HL-60 (cell line): ENCODE data around the gene TTL.

Source experiments
- DNase-seq, 2 experiments: peaks; one replicate each; pipeline ENCODE4 v3.0.0-alpha.2; 2010 to 2020; ENCODE audit warnings: low read depth in 1 of 2, low spot score in 1 of 2
- H3K27ac ChIP-seq: fragments of 250-450 bp; sonication (Bioruptor Pico); replicated peaks from 2 replicates; pipeline ENCODE4 v1.5.1; 2020; ENCODE audit warnings: mild to moderate bottlenecking, moderate library complexity
- H3K27me3 ChIP-seq: fragments of 250-450 bp; sonication (Bioruptor Pico); 2 replicates; pipeline ENCODE4 v1.5.1; 2021; ENCODE audit warnings: mild to moderate bottlenecking, moderate library complexity; ENCODE audit not compliant: insufficient read depth, poor library complexity, severe bottlenecking
- H3K4me3 ChIP-seq: replicated peaks from 2 replicates; pipeline ENCODE4 v1.5.1; 2011; ENCODE audit warnings: mild to moderate bottlenecking, control low read depth, low read length; ENCODE audit not compliant: insufficient read depth
- CTCF ChIP-seq: IDR thresholded peaks from one replicate; pipeline ENCODE4 v1.5.1; 2011; ENCODE audit warnings: low read length, control low read depth, inconsistent platforms; ENCODE audit not compliant: insufficient read depth
- GABPA ChIP-seq: IDR thresholded peaks from 2 replicates; pipeline ENCODE4 v1.6.1; 2012; ENCODE audit warnings: low read depth
- POLR2AphosphoS5 ChIP-seq: IDR thresholded peaks from 2 replicates; pipeline ENCODE4 v1.6.1; 2012; ENCODE audit warnings: low read depth
- REST ChIP-seq: IDR thresholded peaks from 2 replicates; pipeline ENCODE4 v1.6.1; 2012; ENCODE audit warnings: low read depth; ENCODE audit not compliant: insufficient replicate concordance
- SPI1 ChIP-seq: IDR thresholded peaks from 2 replicates; pipeline ENCODE4 v1.6.1; 2012; ENCODE audit warnings: low read depth, mild to moderate bottlenecking, borderline replicate concordance

TTL gene

GRCh38 chr2:112542123-112542983, 60.4 kb downstream of the TTL start, which contains the start of gene POLR1B:
Gene POLR1B (plus strand): TSS chr2:112542465. CDS start chr2:112542495, 30 bp downstream.
- Histone ChIP-seq H3K4me3 (peak within 1 kb of the TSS; percentile 98), H3K27me3 (no peaks in the 10 kb centered on the region), H3K27ac (peak within 1 kb of the TSS; percentile 93)
- TF ChIP-seq REST (peak; percentile 63), POLR2AphosphoS5 (peak; percentile 93), SPI1 (peak; percentile 5; the same call in 1 of the 2 replicates), GABPA (peak; percentile 96), CTCF (no peak)
- DNase-seq, result peak; percentile 85 to 87

- peak overlapping the region; percentile 98 for H3K4me3 ChIP-seq
- H3K27ac ChIP-seq, result peak overlapping the region; percentile 93
- peak in 1 of 2 experiments; percentile 34 for DNase-seq
- H3K27me3 ChIP-seq, result no peaks in the 10 kb centered on the region
- TF ChIP-seq GABPA (no peak), SPI1 (no peak), POLR2AphosphoS5 (no peak), REST (no peak), CTCF (no peak)
These were observed 61.2 kb downstream of the TTL start for GRCh38 chr2:112542984-112543661.

GRCh38 chr2:112547333-112547732, 65.4 kb downstream of the TTL start:
- Histone ChIP-seq H3K27me3 (no peaks in the 10 kb centered on the region), H3K27ac (no peak overlapping the region; the same call in 1 of the 2 replicates), H3K4me3 (no peak overlapping the region)
- DNase-seq, result peak; percentile 44 to 46
- no peak for TF ChIP-seq GABPA
- TF ChIP-seq SPI1, result no peak
- TF ChIP-seq REST, result no peak
- no peak for TF ChIP-seq POLR2AphosphoS5
- no peak for TF ChIP-seq CTCF
